PFSK-1 (cell line): Measurements from ENCODE around the gene ZNF814.

Experiments used
- FOXP2 ChIP-seq: optimal IDR thresholded peaks from 2 replicates; pipeline ENCODE3; 2011; ENCODE audit warnings: borderline replicate concordance, control low read depth, inconsistent platforms; ENCODE audit not compliant: insufficient read depth; ENCODE audit errors: extremely low read length, extremely low read depth
- POLR2AphosphoS5 ChIP-seq: IDR thresholded peaks from 2 replicates; pipeline ENCODE4 v1.6.1; 2012; ENCODE audit warnings: low read depth, mild to moderate bottlenecking, control low read depth, low read length, moderate library complexity
- SIN3A ChIP-seq: IDR thresholded peaks from 2 replicates; pipeline ENCODE4 v1.6.1; 2012; ENCODE audit warnings: mild to moderate bottlenecking, low read length, moderate library complexity, borderline replicate concordance; ENCODE audit not compliant: insufficient read depth
- TAF1 ChIP-seq: IDR thresholded peaks from 2 replicates; pipeline ENCODE4 v1.6.1; 2012; ENCODE audit warnings: low read length, control low read depth, borderline replicate concordance; ENCODE audit not compliant: insufficient read depth
- TF ChIP-seq, protein P1 (sequence below), 2 experiments: IDR thresholded peaks; 2 replicates each; pipeline versions ENCODE4 v1.6.1 to v1.8.0; 2011 to 2012; ENCODE audit warnings: low read depth in 2 of 2, low read length in 2 of 2, control low read depth in 1 of 2, inconsistent platforms in 1 of 2, mild to moderate bottlenecking in 1 of 2, moderate library complexity in 1 of 2; ENCODE audit not compliant: insufficient read depth in 1 of 2

ZNF814 gene

GRCh38 chr19:57802269-57802668 lies 86.6 kb downstream of the ZNF814 start:
- TF ChIP-seq SIN3A (no peak), POLR2AphosphoS5 (no peak), TAF1 (no peak), FOXP2 (no peak)
- TF ChIP-seq, protein P1, sequence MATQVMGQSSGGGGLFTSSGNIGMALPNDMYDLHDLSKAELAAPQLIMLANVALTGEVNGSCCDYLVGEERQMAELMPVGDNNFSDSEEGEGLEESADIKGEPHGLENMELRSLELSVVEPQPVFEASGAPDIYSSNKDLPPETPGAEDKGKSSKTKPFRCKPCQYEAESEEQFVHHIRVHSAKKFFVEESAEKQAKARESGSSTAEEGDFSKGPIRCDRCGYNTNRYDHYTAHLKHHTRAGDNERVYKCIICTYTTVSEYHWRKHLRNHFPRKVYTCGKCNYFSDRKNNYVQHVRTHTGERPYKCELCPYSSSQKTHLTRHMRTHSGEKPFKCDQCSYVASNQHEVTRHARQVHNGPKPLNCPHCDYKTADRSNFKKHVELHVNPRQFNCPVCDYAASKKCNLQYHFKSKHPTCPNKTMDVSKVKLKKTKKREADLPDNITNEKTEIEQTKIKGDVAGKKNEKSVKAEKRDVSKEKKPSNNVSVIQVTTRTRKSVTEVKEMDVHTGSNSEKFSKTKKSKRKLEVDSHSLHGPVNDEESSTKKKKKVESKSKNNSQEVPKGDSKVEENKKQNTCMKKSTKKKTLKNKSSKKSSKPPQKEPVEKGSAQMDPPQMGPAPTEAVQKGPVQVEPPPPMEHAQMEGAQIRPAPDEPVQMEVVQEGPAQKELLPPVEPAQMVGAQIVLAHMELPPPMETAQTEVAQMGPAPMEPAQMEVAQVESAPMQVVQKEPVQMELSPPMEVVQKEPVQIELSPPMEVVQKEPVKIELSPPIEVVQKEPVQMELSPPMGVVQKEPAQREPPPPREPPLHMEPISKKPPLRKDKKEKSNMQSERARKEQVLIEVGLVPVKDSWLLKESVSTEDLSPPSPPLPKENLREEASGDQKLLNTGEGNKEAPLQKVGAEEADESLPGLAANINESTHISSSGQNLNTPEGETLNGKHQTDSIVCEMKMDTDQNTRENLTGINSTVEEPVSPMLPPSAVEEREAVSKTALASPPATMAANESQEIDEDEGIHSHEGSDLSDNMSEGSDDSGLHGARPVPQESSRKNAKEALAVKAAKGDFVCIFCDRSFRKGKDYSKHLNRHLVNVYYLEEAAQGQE (IDR thresholded peaks at IDR 0.05; ENCODE audit: insufficient read depth in 1 of 2, low read depth in 2 of 2, low read length in 2 of 2), result no peak

DNA sequence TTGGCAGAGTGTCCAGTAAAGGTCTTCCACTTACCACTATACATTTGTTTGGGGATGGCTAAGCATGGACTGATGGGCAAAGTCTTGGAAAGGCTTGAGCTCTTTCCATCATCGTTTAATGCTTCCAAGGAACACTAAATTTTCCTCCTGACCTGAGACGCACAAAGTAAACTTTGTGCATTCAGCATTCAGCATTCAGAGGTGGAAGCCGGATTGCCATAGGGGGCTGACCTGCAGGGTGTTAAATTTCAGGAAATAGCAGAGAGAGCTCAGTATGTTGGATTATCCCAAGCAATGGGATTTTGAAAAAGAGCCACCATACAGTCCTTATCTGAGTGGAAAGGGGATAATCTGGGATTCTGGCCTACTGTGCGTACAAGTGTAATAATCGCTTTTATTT lies 88.1 kb downstream of the ZNF814 start:
- TF ChIP-seq POLR2AphosphoS5 (no peak), SIN3A (no peak), TAF1 (no peak)
- TF ChIP-seq, protein P1 (IDR thresholded peaks at IDR 0.05; ENCODE audit: insufficient read depth in 1 of 2, low read depth in 2 of 2, low read length in 2 of 2), result no peak
